CD4-positive, alpha-beta T cell (primary cell): ENCODE data around the gene SMCO2. TPM values are rescaled to one million over a fixed set of nuclear protein-coding genes. Genes with fewer than 3 reads are reported as not detected.

Experiments
- ATAC-seq: fragments of 200-7000 bp; cut with Tn5 transposase; one replicate; pipeline ENCODE4 v1.10.0; 2022; ENCODE audit warnings: mild to moderate bottlenecking; ENCODE audit not compliant: poor library complexity
- CTCF ChIA-PET: fragments of 350-600 bp; sonication (Branson Sonifier 250); formaldehyde crosslinking; loops from one replicate; lab custom pipeline; 2021; ENCODE audit warnings: antibody characterized with exemption, inconsistent platforms; lab: Charles Lee
- POLR2A ChIA-PET: fragments of 350-600 bp; sonication (Branson Sonifier 250); formaldehyde crosslinking; loops from one replicate; lab custom pipeline; 2021; ENCODE audit warnings: antibody characterized with exemption, inconsistent platforms; lab: Charles Lee
- DNase-seq, 14 experiments: peaks; one replicate each; pipeline ENCODE4 v3.0.0-alpha.2; 2013 to 2020; ENCODE audit warnings: mixed read lengths in 2 of 14
- H3K27ac ChIP-seq, 2 donors: one replicate each; pipeline versions ENCODE4 v1.5.1 to v1.7.0; 2013; ENCODE audit warnings: low read length in 2 of 2, low read depth in 1 of 2, mild to moderate bottlenecking in 1 of 2
- H3K27me3 ChIP-seq, 2 experiments: 1 replicate in 1 of 2; 2 replicates in 1 of 2; pipeline versions ENCODE4 v1.6.1 to v1.7.0; 2013; ENCODE audit warnings: low read length in 2 of 2, control low read depth in 1 of 2, mild to moderate bottlenecking in 1 of 2, moderate library complexity in 1 of 2; ENCODE audit not compliant: insufficient read depth in 2 of 2, control insufficient read depth in 1 of 2
- H3K36me3 ChIP-seq: one replicate; pipeline ENCODE4 v1.6.1; 2013; ENCODE audit warnings: low read length, control low read depth; ENCODE audit not compliant: insufficient read depth
- H3K4me1 ChIP-seq: one replicate; pipeline ENCODE4 v1.6.1; 2013; ENCODE audit warnings: low read length, control low read depth; ENCODE audit not compliant: insufficient read depth
- H3K4me3 ChIP-seq: one replicate; pipeline ENCODE4 v1.5.1; 2013; ENCODE audit warnings: mild to moderate bottlenecking, low read length, moderate library complexity
- H3K9me3 ChIP-seq, 2 experiments: 1 replicate in 1 of 2; 2 replicates in 1 of 2; pipeline versions ENCODE4 v1.6.1 to v1.7.0; 2013; ENCODE audit warnings: low read length in 2 of 2, mild to moderate bottlenecking in 2 of 2, control low read depth in 1 of 2, moderate library complexity in 1 of 2; ENCODE audit not compliant: control insufficient read depth in 1 of 2, insufficient read depth in 1 of 2
- H3K27ac Mint-ChIP-seq: one replicate; pipeline ENCODE4 v1.8.0; 2020; ENCODE audit warnings: mixed read lengths
- H3K27me3 Mint-ChIP-seq: one replicate; pipeline ENCODE4 v1.8.0; 2021; ENCODE audit warnings: mixed read lengths
- H3K36me3 Mint-ChIP-seq: one replicate; pipeline ENCODE4 v1.8.0; 2021; ENCODE audit warnings: low read depth, mixed read lengths
- H3K4me1 Mint-ChIP-seq: one replicate; pipeline ENCODE4 v1.8.0; 2021; ENCODE audit warnings: low read depth, mixed read lengths
- H3K4me3 Mint-ChIP-seq: one replicate; pipeline ENCODE4 v1.8.0; 2020; ENCODE audit warnings: mild to moderate bottlenecking, mixed read lengths
- H3K9me3 Mint-ChIP-seq: one replicate; pipeline ENCODE4 v1.8.0; 2020; ENCODE audit warnings: mixed read lengths
- intact Hi-C, 2 experiments: fragments of 100-400 bp; cut with DNase I in 1 of 2; cut with micrococcal nuclease in 1 of 2; formaldehyde crosslinking; loops; one replicate each; pipeline versions ENCODE4 v1.15.1 to v1.9.0; 2023 to 2025; cut with DNase I, micrococcal nuclease
- total RNA-seq, 174 experiments: library from RNA in 2 of 174; stranded (reverse) in 2 of 174; gene quantifications; one replicate each; pipeline ENCODE4 v1.2.3 and lab custom pipeline; 2021 to 2026
- TF ChIP-seq, protein P1 (sequence below): fragments of 200-600 bp; IDR thresholded peaks from one replicate; pipeline ENCODE4 v1.8.0; 2022; ENCODE audit warnings: antibody characterized with exemption, mild to moderate bottlenecking

Gene SMCO2
- total RNA-seq, 2 experiments from 2014 or later: not detected

- H3K9me3 Mint-ChIP-seq: no peaks in the 10 kb centered on the region
- intact Hi-C loops: no loop called here
- ATAC-seq (no peak), DNase-seq (no peak)
- TF ChIP-seq, protein P1, sequence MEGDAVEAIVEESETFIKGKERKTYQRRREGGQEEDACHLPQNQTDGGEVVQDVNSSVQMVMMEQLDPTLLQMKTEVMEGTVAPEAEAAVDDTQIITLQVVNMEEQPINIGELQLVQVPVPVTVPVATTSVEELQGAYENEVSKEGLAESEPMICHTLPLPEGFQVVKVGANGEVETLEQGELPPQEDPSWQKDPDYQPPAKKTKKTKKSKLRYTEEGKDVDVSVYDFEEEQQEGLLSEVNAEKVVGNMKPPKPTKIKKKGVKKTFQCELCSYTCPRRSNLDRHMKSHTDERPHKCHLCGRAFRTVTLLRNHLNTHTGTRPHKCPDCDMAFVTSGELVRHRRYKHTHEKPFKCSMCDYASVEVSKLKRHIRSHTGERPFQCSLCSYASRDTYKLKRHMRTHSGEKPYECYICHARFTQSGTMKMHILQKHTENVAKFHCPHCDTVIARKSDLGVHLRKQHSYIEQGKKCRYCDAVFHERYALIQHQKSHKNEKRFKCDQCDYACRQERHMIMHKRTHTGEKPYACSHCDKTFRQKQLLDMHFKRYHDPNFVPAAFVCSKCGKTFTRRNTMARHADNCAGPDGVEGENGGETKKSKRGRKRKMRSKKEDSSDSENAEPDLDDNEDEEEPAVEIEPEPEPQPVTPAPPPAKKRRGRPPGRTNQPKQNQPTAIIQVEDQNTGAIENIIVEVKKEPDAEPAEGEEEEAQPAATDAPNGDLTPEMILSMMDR: no peak
- Histone ChIP-seq H3K4me3 (no peak overlapping the region), H3K4me1 (no peaks in the 10 kb centered on the region), H3K36me3 (no peaks in the 10 kb centered on the region), H3K9me3 (no peaks in the 10 kb centered on the region), H3K27ac (no peak overlapping the region), H3K27me3 (no peaks in the 10 kb centered on the region)
- no peaks in the 10 kb centered on the region for H3K36me3 Mint-ChIP-seq
- H3K4me3 Mint-ChIP-seq: no peak overlapping the region
- ChIA-PET CTCF (no interaction called here), POLR2A (no interaction called here)
- no peaks in the 10 kb centered on the region for H3K4me1 Mint-ChIP-seq
- H3K27me3 Mint-ChIP-seq: no peaks in the 10 kb centered on the region
- H3K27ac Mint-ChIP-seq: no peak overlapping the region
These were observed 104.1 kb downstream of the SMCO2 start for GRCh38 chr12:27550653-27550975.

DNA sequence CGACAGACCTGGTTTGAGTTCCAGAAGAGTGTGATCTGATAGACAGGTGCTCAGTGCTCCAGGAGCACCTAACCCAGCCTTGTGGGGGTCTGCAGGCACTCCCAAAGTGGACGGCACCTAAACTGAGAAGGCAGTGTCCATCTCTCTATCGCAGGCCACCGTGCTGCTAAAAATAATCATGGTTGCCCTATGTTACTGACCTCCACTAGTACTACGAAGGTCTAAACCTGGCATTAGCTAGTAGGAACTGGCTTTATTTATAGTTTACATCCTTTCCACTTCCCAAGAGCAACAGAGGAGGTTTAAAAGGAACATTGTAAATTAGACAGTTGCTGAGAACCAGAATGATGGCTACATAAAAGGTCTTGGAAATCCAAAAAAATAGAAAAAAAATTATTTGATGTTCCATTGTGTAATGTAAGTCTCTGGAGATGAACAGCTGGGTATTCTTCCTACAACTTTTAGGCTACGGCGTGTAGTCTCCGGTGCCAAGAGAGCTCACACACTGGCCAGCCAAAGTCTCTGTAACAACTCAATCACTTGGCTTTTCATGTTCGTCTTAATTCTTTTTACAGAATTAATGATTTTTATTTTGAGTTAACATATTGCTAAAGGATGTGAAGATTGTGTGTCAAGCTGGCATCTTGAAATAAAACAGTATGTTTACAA is 104.8 kb downstream of the SMCO2 start:
- DNase-seq (no peak), ATAC-seq (no peak)
- no peaks in the 10 kb centered on the region for H3K4me1 ChIP-seq
- intact Hi-C loops: no loop called here
- H3K9me3 Mint-ChIP-seq: no peaks in the 10 kb centered on the region
- TF ChIP-seq, protein P1: no peak
- no peak overlapping the region for H3K4me3 Mint-ChIP-seq
- peaks cover 6% of the 10 kb centered on the region for H3K4me1 Mint-ChIP-seq
- H3K36me3 ChIP-seq: no peaks in the 10 kb centered on the region
- no peak overlapping the region for H3K27ac ChIP-seq
- H3K27ac Mint-ChIP-seq: no peak overlapping the region
- no peaks in the 10 kb centered on the region for H3K27me3 Mint-ChIP-seq
- CTCF ChIA-PET: no interaction called here
- no peaks in the 10 kb centered on the region for H3K36me3 Mint-ChIP-seq
- no peaks in the 10 kb centered on the region for H3K9me3 ChIP-seq
- H3K4me3 ChIP-seq: no peak overlapping the region
- no peaks in the 10 kb centered on the region for H3K27me3 ChIP-seq
- POLR2A ChIA-PET: no interaction called here

Other genes with a start within 250 kb of the SMCO2 start
- 10 to 100 TPM; 18.3 to 21.0 TPM for gene STK38L, start 202.4 kb upstream of the SMCO2 start, total RNA-seq
- under 1 TPM; 0.16 to 0.17 TPM for gene BMAL2, start 113.9 kb upstream of the SMCO2 start, total RNA-seq
- 1 to 10 TPM; 2.6 to 2.9 TPM for gene PPFIBP1, start 77.5 kb downstream of the SMCO2 start, total RNA-seq
- not detected for gene REP15, start 249.7 kb downstream of the SMCO2 start, total RNA-seq